K562 (cell line): ENCODE measurements around the gene RHOA. TPM values are rescaled to one million over a fixed set of nuclear protein-coding genes. Genes with fewer than 3 reads are reported as not detected.

ENCODE experiments used
- DLX4 ChIP-seq: fragments of 250-450 bp; sonication (Bioruptor Pico); IDR thresholded peaks from 2 replicates; pipeline ENCODE4 v1.6.1; 2021; ENCODE audit warnings: mild to moderate bottlenecking
- ESRRA ChIP-seq: fragments of 450-650 bp; IDR thresholded peaks from 2 replicates; pipeline ENCODE4 v1.6.1; 2014; ENCODE audit warnings: low read depth, mild to moderate bottlenecking, moderate library complexity, borderline replicate concordance
- FOSL1 ChIP-seq: fragments of 200-800 bp; sonication (Bioruptor generic); conservative IDR thresholded peaks from 2 replicates; pipeline ENCODE4 v1.6.1; 2016; ENCODE audit warnings: missing genetic modification characterization, missing compliant biosample characterization
- FOXA3 ChIP-seq, 2 experiments: fragments of 450-650 bp in 1 of 2; sonication (generic) in 1 of 2; formaldehyde crosslinking; IDR thresholded peaks in 1 of 2; conservative IDR thresholded peaks in 1 of 2; 2 replicates each; pipeline versions ENCODE4 v1.4.0 to v1.8.0; 2020 to 2022; ENCODE audit warnings: mild to moderate bottlenecking in 2 of 2, missing genetic modification reagents in 1 of 2
- FOXK2 ChIP-seq, 2 experiments: fragments of 450-650 bp; IDR thresholded peaks in 1 of 2; conservative IDR thresholded peaks in 1 of 2; 2 replicates each; pipeline ENCODE4 v1.6.1; 2016; ENCODE audit warnings: low read depth in 2 of 2, mild to moderate bottlenecking in 1 of 2
- GATAD2A ChIP-seq: fragments of 450-650 bp; IDR thresholded peaks from 2 replicates; pipeline ENCODE4 v1.6.1; 2017
- HLTF ChIP-seq: fragments of 450-650 bp; IDR thresholded peaks from 2 replicates; pipeline ENCODE4 v1.6.1; 2016
- POLR2B ChIP-seq: fragments of 450-650 bp; IDR thresholded peaks from 2 replicates; pipeline ENCODE4 v1.6.1; 2018; ENCODE audit warnings: low read depth; ENCODE audit not compliant: partially characterized antibody
- SMARCB1 ChIP-seq: IDR thresholded peaks from 2 replicates; pipeline ENCODE4 v1.6.1; 2011; ENCODE audit warnings: improper control_type of control experiment, low read depth; ENCODE audit not compliant: insufficient read length
- SRSF7 ChIP-seq: fragments of 200-400 bp; formaldehyde crosslinking; optimal IDR thresholded peaks from 2 replicates; pipeline ENCODE3; 2017; ENCODE audit warnings: mild to moderate bottlenecking, low read depth, low read length
- ZBTB11 ChIP-seq, 3 experiments: fragments of 200-800 bp in 1 of 3; fragments of 250-450 bp in 1 of 3; fragments of 450-650 bp in 1 of 3; sonication (Bioruptor Pico) in 1 of 3; sonication (Bioruptor generic) in 1 of 3; formaldehyde crosslinking in 1 of 3; IDR thresholded peaks; 2 replicates each; pipeline versions ENCODE4 v1.6.1 to v1.8.0; 2016 to 2022; ENCODE audit warnings: mild to moderate bottlenecking in 2 of 3, missing genetic modification characterization in 2 of 3, missing compliant biosample characterization in 1 of 3, moderate library complexity in 1 of 3
- ZBTB2 ChIP-seq: fragments of 450-650 bp; IDR thresholded peaks from 2 replicates; pipeline ENCODE4 v1.6.1; 2016; ENCODE audit warnings: antibody characterized with exemption
- polyA plus RNA-seq, 8 experiments: library from polyadenylated mRNA; depleted of rRNA in 4 of 8; stranded (reverse) in 5 of 8; unstranded in 3 of 8; fragments of >200 nt; fragmentation: Nextera tagmentation in 2 of 8; fragmentation: Illumina TruSeq in 1 of 8; extraction: Ambion mirVana in 2 of 8; extraction: Trizol in 1 of 8; gene quantifications; 2 replicates each; pipeline versions ENCODE4 v1.2.1 to v1.2.3, GENCODE V29; 2011 to 2014; ENCODE audit warnings: inconsistent platforms in 1 of 8, missing spikeins in 1 of 8
- total RNA-seq, 7 experiments: library from RNA; depleted of rRNA in 6 of 7; stranded (reverse); fragments of >200 nt in 6 of 7; fragmentation: Illumina TruSeq in 2 of 7; extraction: Trizol in 2 of 7; gene quantifications; 2 replicates each; pipeline versions ENCODE4 v1.2.1 to v1.2.3, GENCODE V29; 2011 to 2021; ENCODE audit warnings: low replicate concordance in 1 of 7
- TF ChIP-seq, protein P1 (sequence below): fragments of 450-650 bp; IDR thresholded peaks from 2 replicates; pipeline ENCODE4 v1.6.1; 2018; ENCODE audit not compliant: partially characterized antibody
- TF ChIP-seq, protein P2 (sequence below): fragments of 200-800 bp; sonication (Bioruptor generic); IDR thresholded peaks from 2 replicates; pipeline ENCODE4 v1.6.1; 2017; ENCODE audit warnings: missing genetic modification characterization, missing compliant biosample characterization

The RHOA gene
- total and polyA plus RNA-seq, 9 of the 15 experiments (the other 6 are each of a cell fraction or from before 2014, with no cell fraction given), result 136 to 540 (median 236) TPM

DNA sequence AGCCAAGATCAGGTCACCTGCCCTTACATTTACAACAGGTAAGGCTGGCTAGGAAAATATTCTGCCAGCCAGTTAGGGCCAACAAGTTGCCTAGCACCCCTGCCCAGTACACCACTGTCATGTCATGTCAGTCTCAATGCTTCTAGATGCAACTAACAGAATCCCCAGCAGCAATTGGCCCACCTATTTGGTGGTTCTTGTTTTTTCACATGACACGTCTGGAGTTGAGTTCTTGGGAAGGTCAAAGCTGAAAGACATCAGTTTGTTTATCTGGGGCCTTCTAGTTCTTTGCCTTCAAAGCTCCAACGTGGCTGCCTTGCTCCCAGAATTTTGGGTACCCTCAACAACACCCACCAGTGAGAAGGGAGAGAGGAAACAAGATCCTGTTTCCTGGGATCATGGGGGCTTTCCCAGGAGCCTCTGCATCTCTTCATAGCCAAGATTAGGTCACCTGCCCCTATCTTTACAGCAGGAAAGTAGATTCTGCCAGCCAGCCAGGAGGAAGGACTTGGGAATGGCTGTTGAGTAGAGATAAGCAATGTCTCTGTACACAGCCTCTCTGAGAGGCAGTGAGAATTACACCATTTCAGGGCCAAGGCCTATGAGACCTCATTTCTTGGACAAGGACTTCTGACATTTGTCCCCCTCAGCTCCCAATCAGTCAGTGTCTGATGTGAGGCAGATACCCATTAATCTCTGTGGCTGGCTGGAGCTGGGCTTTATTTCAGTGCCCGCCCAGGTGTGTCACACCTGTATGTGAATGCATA lies 62.2 kb downstream of the RHOA start (continued):
- TF ChIP-seq, protein P1, sequence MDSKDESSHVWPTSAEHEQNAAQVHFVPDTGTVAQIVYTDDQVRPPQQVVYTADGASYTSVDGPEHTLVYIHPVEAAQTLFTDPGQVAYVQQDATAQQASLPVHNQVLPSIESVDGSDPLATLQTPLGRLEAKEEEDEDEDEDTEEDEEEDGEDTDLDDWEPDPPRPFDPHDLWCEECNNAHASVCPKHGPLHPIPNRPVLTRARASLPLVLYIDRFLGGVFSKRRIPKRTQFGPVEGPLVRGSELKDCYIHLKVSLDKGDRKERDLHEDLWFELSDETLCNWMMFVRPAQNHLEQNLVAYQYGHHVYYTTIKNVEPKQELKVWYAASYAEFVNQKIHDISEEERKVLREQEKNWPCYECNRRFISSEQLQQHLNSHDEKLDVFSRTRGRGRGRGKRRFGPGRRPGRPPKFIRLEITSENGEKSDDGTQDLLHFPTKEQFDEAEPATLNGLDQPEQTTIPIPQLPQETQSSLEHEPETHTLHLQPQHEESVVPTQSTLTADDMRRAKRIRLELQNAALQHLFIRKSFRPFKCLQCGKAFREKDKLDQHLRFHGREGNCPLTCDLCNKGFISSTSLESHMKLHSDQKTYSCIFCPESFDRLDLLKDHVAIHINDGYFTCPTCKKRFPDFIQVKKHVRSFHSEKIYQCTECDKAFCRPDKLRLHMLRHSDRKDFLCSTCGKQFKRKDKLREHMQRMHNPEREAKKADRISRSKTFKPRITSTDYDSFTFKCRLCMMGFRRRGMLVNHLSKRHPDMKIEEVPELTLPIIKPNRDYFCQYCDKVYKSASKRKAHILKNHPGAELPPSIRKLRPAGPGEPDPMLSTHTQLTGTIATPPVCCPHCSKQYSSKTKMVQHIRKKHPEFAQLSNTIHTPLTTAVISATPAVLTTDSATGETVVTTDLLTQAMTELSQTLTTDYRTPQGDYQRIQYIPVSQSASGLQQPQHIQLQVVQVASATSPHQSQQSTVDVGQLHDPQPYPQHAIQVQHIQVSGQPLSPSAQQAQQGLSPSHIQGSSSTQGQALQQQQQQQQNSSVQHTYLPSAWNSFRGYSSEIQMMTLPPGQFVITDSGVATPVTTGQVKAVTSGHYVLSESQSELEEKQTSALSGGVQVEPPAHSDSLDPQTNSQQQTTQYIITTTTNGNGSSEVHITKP, result peak; percentile 29
- TF ChIP-seq SRSF7 (no peak), FOSL1 (tag) (peak; percentile 60; the same call in 1 of the 2 replicates), ZBTB2 (peak; percentile 76; the same call in 1 of the 2 replicates), DLX4 (no peak), ZBTB11 (CRISPR knock-in tag; IDR thresholded peaks at IDR 0.05) (0 out of 6 replicates have a peak, but pooled peaks of 1 of the 3 experiments have one; percentile 31), GATAD2A (peak; percentile 68; the same call in 1 of the 2 replicates), POLR2B (no peak), SMARCB1 (no peak), FOXA3 (CRISPR knock-in tag; conservative IDR thresholded peaks at IDR 0.05 in 1 of 2, IDR thresholded peaks at IDR 0.05 in 1 of 2) (peak; percentile 68 to 79; a peak in 3 of 4 replicates), HLTF (no peak), FOXK2 (conservative IDR thresholded peaks at IDR 0.05 in 1 of 2, IDR thresholded peaks at IDR 0.05 in 1 of 2; ENCODE audit: low read depth in 2 of 2) (peak; percentile 50 to 79; a peak in 3 of 4 replicates), ESRRA (peak; percentile 54; the same call in 1 of the 2 replicates)
- TF ChIP-seq, protein P2, sequence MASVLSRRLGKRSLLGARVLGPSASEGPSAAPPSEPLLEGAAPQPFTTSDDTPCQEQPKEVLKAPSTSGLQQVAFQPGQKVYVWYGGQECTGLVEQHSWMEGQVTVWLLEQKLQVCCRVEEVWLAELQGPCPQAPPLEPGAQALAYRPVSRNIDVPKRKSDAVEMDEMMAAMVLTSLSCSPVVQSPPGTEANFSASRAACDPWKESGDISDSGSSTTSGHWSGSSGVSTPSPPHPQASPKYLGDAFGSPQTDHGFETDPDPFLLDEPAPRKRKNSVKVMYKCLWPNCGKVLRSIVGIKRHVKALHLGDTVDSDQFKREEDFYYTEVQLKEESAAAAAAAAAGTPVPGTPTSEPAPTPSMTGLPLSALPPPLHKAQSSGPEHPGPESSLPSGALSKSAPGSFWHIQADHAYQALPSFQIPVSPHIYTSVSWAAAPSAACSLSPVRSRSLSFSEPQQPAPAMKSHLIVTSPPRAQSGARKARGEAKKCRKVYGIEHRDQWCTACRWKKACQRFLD (CRISPR knock-in tag), result peak; percentile 82
